ENCODE data around the gene HOXD12. TPM values are rescaled to one million over a fixed set of nuclear protein-coding genes. Genes with fewer than 3 reads are reported as not detected.
A peak's percentile ranks its signal among the peaks of the same experiment; 100 is the strongest.

The HOXD12 gene
- total RNA-seq, 2 experiments from 2014 or later: not detected

GRCh38 chr2:176076063-176076462 is 23.5 kb upstream of the HOXD12 start:
- peaks cover 82% of the 10 kb centered on the region for H3K27me3 Mint-ChIP-seq
- H3K4me1 Mint-ChIP-seq: peaks cover 8% of the 10 kb centered on the region
- no peak for DNase-seq
- H3K4me3 Mint-ChIP-seq: no peak overlapping the region
- H3K27ac Mint-ChIP-seq: no peak overlapping the region
- no peak for ATAC-seq
- CTCF ChIA-PET: no interaction called here
- no peaks in the 10 kb centered on the region for H3K9me3 Mint-ChIP-seq (ENCODE audit: low read depth)
- peaks cover 3% of the 10 kb centered on the region for H3K36me3 Mint-ChIP-seq

GRCh38 chr2:176076796-176077195 is 22.8 kb upstream of the HOXD12 start:
- no peak overlapping the region for H3K4me3 Mint-ChIP-seq
- no peaks in the 10 kb centered on the region for H3K9me3 Mint-ChIP-seq (ENCODE audit: low read depth)
- H3K36me3 Mint-ChIP-seq: peaks cover 3% of the 10 kb centered on the region
- DNase-seq: no peak
- peaks cover 82% of the 10 kb centered on the region for H3K27me3 Mint-ChIP-seq
- peaks cover 10% of the 10 kb centered on the region for H3K4me1 Mint-ChIP-seq
- no peak overlapping the region for H3K27ac Mint-ChIP-seq
- CTCF ChIA-PET: interaction anchor here (1.0 kb wide), 1 partner anchor 64 kb away, joined by 3 read pairs; no protein-coding TSS in a partner anchor
- ATAC-seq: no peak

GRCh38 chr2:176078541-176079284 is 20.9 kb upstream of the HOXD12 start:
- H3K27me3 Mint-ChIP-seq: peaks cover 81% of the 10 kb centered on the region
- H3K4me3 Mint-ChIP-seq: no peak overlapping the region
- CTCF ChIA-PET: interaction anchor here (0.7 to 1.3 kb wide), 2 partner anchors 18 to 52 kb away, joined by 3 to 9 read pairs; no protein-coding TSS in a partner anchor
- H3K9me3 Mint-ChIP-seq (ENCODE audit: low read depth): no peaks in the 10 kb centered on the region
- no peak for DNase-seq
- H3K36me3 Mint-ChIP-seq: peaks cover 5% of the 10 kb centered on the region
- H3K4me1 Mint-ChIP-seq: peaks cover 10% of the 10 kb centered on the region
- no peak for ATAC-seq
- H3K27ac Mint-ChIP-seq: peak overlapping the region; percentile 72

GRCh38 chr2:176079285-176079830 is 20.2 kb upstream of the HOXD12 start:
- DNase-seq: peak; percentile 19
- Mint-ChIP-seq H3K27me3 (peaks cover 82% of the 10 kb centered on the region), H3K36me3 (peaks cover 5% of the 10 kb centered on the region), H3K4me1 (peaks cover 10% of the 10 kb centered on the region), H3K4me3 (no peak overlapping the region), H3K27ac (peak overlapping the region; percentile 72), H3K9me3 (ENCODE audit: low read depth) (no peaks in the 10 kb centered on the region)
- ATAC-seq: no peak
- CTCF ChIA-PET: interaction anchor here (0.7 to 1.3 kb wide), 3 partner anchors 18 to 108 kb away, joined by 3 to 9 read pairs (median 4); no protein-coding TSS in a partner anchor

- peaks cover 82% of the 10 kb centered on the region for H3K27me3 Mint-ChIP-seq
- ATAC-seq (no peak), DNase-seq (peak; percentile 43)
- H3K4me1 Mint-ChIP-seq: peaks cover 10% of the 10 kb centered on the region
- peaks cover 5% of the 10 kb centered on the region for H3K36me3 Mint-ChIP-seq
- H3K4me3 Mint-ChIP-seq: no peak overlapping the region
- H3K9me3 Mint-ChIP-seq (ENCODE audit: low read depth): no peaks in the 10 kb centered on the region
- CTCF ChIA-PET: interaction anchor here (0.7 to 1.3 kb wide), 2 partner anchors 17 to 107 kb away, joined by 4 to 9 read pairs; no protein-coding TSS in a partner anchor
- H3K27ac Mint-ChIP-seq: peak overlapping the region; percentile 72
These were observed 19.6 kb upstream of the HOXD12 start for GRCh38 chr2:176079831-176080539.

- Mint-ChIP-seq H3K4me1 (peaks cover 10% of the 10 kb centered on the region), H3K27ac (peak overlapping the region; percentile 74), H3K36me3 (peaks cover 5% of the 10 kb centered on the region), H3K9me3 (ENCODE audit: low read depth) (no peaks in the 10 kb centered on the region), H3K4me3 (peak overlapping the region; percentile 15), H3K27me3 (peaks cover 82% of the 10 kb centered on the region)
- CTCF ChIA-PET: no interaction called here
- ATAC-seq (no peak), DNase-seq (peak; percentile 37)
These were observed 18.8 kb upstream of the HOXD12 start for GRCh38 chr2:176080540-176081375.

GRCh38 chr2:176081376-176081836 is 18.2 kb upstream of the HOXD12 start:
- DNase-seq (no peak), ATAC-seq (no peak)
- CTCF ChIA-PET: no interaction called here
- peak overlapping the region; percentile 74 for H3K27ac Mint-ChIP-seq
- peaks cover 5% of the 10 kb centered on the region for H3K36me3 Mint-ChIP-seq
- H3K9me3 Mint-ChIP-seq (ENCODE audit: low read depth): no peaks in the 10 kb centered on the region
- peak overlapping the region; percentile 24 for H3K4me3 Mint-ChIP-seq
- H3K4me1 Mint-ChIP-seq: peaks cover 10% of the 10 kb centered on the region
- peaks cover 83% of the 10 kb centered on the region for H3K27me3 Mint-ChIP-seq

- Mint-ChIP-seq H3K9me3 (ENCODE audit: low read depth) (no peaks in the 10 kb centered on the region), H3K4me1 (peaks cover 10% of the 10 kb centered on the region), H3K27ac (peak overlapping the region; percentile 74), H3K36me3 (peaks cover 5% of the 10 kb centered on the region), H3K27me3 (peaks cover 84% of the 10 kb centered on the region), H3K4me3 (peak overlapping the region; percentile 24)
- CTCF ChIA-PET: no interaction called here
- no peak for ATAC-seq
- DNase-seq: no peak
These were observed 17.6 kb upstream of the HOXD12 start for GRCh38 chr2:176081837-176082524.

GRCh38 chr2:176082525-176082823 is 17.1 kb upstream of the HOXD12 start:
- ATAC-seq: no peak
- no peak overlapping the region for H3K4me3 Mint-ChIP-seq
- CTCF ChIA-PET: no interaction called here
- no peaks in the 10 kb centered on the region for H3K9me3 Mint-ChIP-seq (ENCODE audit: low read depth)
- no peak for DNase-seq
- peaks cover 10% of the 10 kb centered on the region for H3K4me1 Mint-ChIP-seq
- H3K27me3 Mint-ChIP-seq: peaks cover 85% of the 10 kb centered on the region
- H3K27ac Mint-ChIP-seq: peak overlapping the region; percentile 40
- peaks cover 5% of the 10 kb centered on the region for H3K36me3 Mint-ChIP-seq

- Mint-ChIP-seq H3K4me1 (peaks cover 10% of the 10 kb centered on the region), H3K27ac (peak overlapping the region; percentile 47), H3K4me3 (no peak overlapping the region), H3K9me3 (ENCODE audit: low read depth) (no peaks in the 10 kb centered on the region), H3K36me3 (peaks cover 5% of the 10 kb centered on the region), H3K27me3 (peaks cover 91% of the 10 kb centered on the region)
- ATAC-seq (no peak), DNase-seq (no peak)
- CTCF ChIA-PET: no interaction called here
These were observed 16.5 kb upstream of the HOXD12 start for GRCh38 chr2:176082824-176083751.

GRCh38 chr2:176083796-176084261 is 15.8 kb upstream of the HOXD12 start, which contains the start of gene EVX2:
TSS of gene EVX2 (minus strand) at chr2:176083962. CDS start at chr2:176083776, 186 bp downstream.
- no peak for DNase-seq
- CTCF ChIA-PET: no interaction called here
- Mint-ChIP-seq H3K27ac (peak within 1 kb of the TSS; percentile 47), H3K4me3 (no peak within 1 kb of the TSS), H3K27me3 (peaks cover 91% of the 10 kb centered on the region), H3K36me3 (peaks cover 5% of the 10 kb centered on the region), H3K9me3 (ENCODE audit: low read depth) (no peaks in the 10 kb centered on the region), H3K4me1 (peaks cover 13% of the 10 kb centered on the region)
- no peak for ATAC-seq
